Measurements from ENCODE around the gene VAV2.

VAV2 gene

GRCh38 chr9:133813749-133814585, 178.2 kb downstream of the VAV2 start:
- DNase-seq (ENCODE audit: low spot score): no peak

GRCh38 chr9:133812941-133813748, 179.0 kb downstream of the VAV2 start:
- no peak for DNase-seq (ENCODE audit: low spot score)

GRCh38 chr9:133812077-133812868, 179.9 kb downstream of the VAV2 start:
- no peak for DNase-seq (ENCODE audit: low spot score)

GRCh38 chr9:133811471-133811870, 180.7 kb downstream of the VAV2 start:
- no peak for DNase-seq (ENCODE audit: low spot score)

GRCh38 chr9:133810556-133811195, 181.4 kb downstream of the VAV2 start:
- no peak for DNase-seq (ENCODE audit: low spot score)

- no peak for DNase-seq (ENCODE audit: low spot score)
These were observed 182.8 kb downstream of the VAV2 start for GRCh38 chr9:133809335-133809734.

GRCh38 chr9:133807818-133808217, 184.3 kb downstream of the VAV2 start:
- no peak for DNase-seq (ENCODE audit: low spot score)

- no peak for DNase-seq (ENCODE audit: low spot score)
These were observed 185.1 kb downstream of the VAV2 start for GRCh38 chr9:133807037-133807436.

- no peak for DNase-seq (ENCODE audit: low spot score)
These were observed 185.5 kb downstream of the VAV2 start for GRCh38 chr9:133806623-133807010.

GRCh38 chr9:133805876-133806622, 186.1 kb downstream of the VAV2 start:
- DNase-seq (ENCODE audit: low spot score): no peak

GRCh38 chr9:133804199-133804598, 187.9 kb downstream of the VAV2 start:
- no peak for DNase-seq (ENCODE audit: low spot score)

- DNase-seq (ENCODE audit: low spot score): no peak
These were observed 188.4 kb downstream of the VAV2 start for GRCh38 chr9:133803745-133804144.

- DNase-seq (ENCODE audit: low spot score): no peak
These were observed 189.0 kb downstream of the VAV2 start for GRCh38 chr9:133803028-133803585.

- no peak for DNase-seq (ENCODE audit: low spot score)
These were observed 190.4 kb downstream of the VAV2 start for GRCh38 chr9:133801739-133802138.

GRCh38 chr9:133800266-133800665, 191.9 kb downstream of the VAV2 start:
- DNase-seq (ENCODE audit: low spot score): no peak

GRCh38 chr9:133799716-133800115, 192.4 kb downstream of the VAV2 start:
- DNase-seq (ENCODE audit: low spot score): no peak

GRCh38 chr9:133799106-133799505, 193.0 kb downstream of the VAV2 start:
- no peak for DNase-seq (ENCODE audit: low spot score)

GRCh38 chr9:133798160-133798559, 194.0 kb downstream of the VAV2 start:
- DNase-seq (ENCODE audit: low spot score): no peak

- no peak for DNase-seq (ENCODE audit: low spot score)
These were observed 194.6 kb downstream of the VAV2 start for GRCh38 chr9:133797406-133798105.

- no peak for DNase-seq (ENCODE audit: low spot score)
These were observed 195.6 kb downstream of the VAV2 start for GRCh38 chr9:133796562-133796961.

Data from activated CD4-positive, alpha-beta T cell treated with anti-CD3 and anti-CD28 coated beads, Interleukin-2, Interleukin-4, amounts not matched to agents 100 ng/mL and 50 ng/mL, durations not matched to agents 16 hours and 8 hours (primary cell).